Choroid plexus epithelial cell (primary cell): ENCODE data around the gene IGFALS.

Source experiments
- DNase-seq: peaks from one replicate; pipeline ENCODE4 v3.0.0-alpha.2; 2010; ENCODE audit warnings: low read depth
- H3K4me3 ChIP-seq: 2 replicates; pipeline ENCODE4 v1.5.1; 2011; ENCODE audit warnings: low read depth, mild to moderate bottlenecking, control low read depth, low read length, moderate library complexity
- TF ChIP-seq, protein P1 (sequence below): conservative IDR thresholded peaks from 2 replicates; pipeline ENCODE4 v1.5.1; 2011; ENCODE audit warnings: low read depth, mild to moderate bottlenecking, control low read depth, inconsistent platforms, low read length, moderate library complexity

IGFALS gene

DNA sequence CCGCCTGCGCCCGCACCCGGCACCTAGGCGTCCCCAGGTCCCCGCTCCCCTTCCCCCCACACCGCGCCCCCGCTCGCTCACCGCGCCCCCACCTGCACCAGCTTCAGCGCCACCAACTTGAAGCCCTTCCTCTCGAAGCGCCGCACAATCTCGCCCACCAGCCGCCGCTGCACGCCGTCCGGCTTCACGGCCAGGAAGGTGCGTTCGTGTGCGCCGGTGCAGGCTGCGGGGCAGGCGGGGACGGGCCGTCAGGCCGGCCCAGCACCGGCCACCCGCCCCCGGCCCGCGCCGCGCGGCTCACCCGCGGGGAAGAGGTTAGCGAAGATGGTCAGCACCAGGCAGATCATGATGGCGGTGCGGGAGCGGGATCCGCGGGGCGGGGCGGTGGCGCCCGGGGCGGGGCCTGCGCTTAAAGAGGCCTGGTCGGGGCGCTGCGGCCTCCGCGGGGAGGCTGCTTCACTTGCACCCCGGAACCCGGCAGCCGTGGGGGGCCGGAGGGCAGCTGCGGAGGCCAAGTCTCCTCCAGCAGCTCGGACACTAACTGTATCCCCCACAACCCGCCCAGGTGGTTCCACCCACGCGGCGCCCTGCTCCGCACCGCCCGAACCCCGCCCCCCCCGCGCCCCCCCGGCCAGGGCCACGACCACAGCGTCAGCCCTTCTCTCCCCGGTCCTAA lies 22.2 kb downstream of the IGFALS start, which contains the start of gene NME3:
Gene NME3, minus strand, starts transcription at position 356 of the 676 bp plus-strand sequence. Its CDS starts 9 bp downstream, at position 347.
- TF ChIP-seq, protein P1, sequence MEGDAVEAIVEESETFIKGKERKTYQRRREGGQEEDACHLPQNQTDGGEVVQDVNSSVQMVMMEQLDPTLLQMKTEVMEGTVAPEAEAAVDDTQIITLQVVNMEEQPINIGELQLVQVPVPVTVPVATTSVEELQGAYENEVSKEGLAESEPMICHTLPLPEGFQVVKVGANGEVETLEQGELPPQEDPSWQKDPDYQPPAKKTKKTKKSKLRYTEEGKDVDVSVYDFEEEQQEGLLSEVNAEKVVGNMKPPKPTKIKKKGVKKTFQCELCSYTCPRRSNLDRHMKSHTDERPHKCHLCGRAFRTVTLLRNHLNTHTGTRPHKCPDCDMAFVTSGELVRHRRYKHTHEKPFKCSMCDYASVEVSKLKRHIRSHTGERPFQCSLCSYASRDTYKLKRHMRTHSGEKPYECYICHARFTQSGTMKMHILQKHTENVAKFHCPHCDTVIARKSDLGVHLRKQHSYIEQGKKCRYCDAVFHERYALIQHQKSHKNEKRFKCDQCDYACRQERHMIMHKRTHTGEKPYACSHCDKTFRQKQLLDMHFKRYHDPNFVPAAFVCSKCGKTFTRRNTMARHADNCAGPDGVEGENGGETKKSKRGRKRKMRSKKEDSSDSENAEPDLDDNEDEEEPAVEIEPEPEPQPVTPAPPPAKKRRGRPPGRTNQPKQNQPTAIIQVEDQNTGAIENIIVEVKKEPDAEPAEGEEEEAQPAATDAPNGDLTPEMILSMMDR = no peak
- peak within 1 kb of the TSS; percentile 83 for H3K4me3 ChIP-seq
- peak; percentile 77 for DNase-seq

DNA sequence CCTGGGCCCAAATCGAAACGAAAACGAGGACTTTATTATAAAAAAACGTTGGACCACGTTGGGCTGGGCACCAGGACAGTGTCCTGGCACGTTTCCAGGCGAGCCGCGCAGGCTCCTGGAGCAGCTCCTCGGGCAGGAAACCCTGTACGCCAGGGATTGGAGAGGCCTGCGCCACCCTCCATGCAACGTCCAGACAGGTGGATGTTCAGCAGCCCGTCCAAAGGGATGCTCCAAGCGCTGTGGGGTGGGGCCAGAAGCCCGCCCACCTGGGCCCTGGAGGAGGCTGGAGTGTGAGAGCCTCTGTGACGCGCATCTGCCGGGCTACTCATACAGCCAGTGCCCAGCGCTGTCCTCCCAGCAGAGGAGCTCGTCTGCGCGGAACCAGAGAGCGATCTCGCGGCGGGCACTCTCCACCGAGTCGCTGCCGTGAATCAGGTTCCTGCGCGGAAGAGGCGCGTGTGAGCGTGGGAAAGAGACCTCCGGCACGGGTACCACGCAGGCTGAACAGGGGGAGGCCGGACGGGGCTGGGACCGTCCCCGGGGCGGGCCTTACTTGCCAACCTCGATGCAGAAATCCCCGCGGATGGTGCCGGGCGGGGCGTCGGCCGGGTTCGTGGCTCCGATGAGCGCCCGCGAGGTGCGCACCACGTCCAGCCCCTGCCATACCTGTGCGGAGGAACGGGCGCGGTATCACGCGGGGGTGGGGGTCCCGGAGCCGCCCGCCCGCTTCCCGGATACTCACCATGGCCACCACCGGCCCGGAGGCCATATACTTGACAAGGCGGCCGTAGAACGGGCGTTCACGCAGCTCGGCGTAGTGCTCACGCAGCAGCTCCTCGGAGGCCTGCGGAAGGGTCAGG lies 22.9 kb downstream of the IGFALS start:
- TF ChIP-seq, protein P1 = no peak
- DNase-seq = no peak
- H3K4me3 ChIP-seq = peak overlapping the region; percentile 83

DNA sequence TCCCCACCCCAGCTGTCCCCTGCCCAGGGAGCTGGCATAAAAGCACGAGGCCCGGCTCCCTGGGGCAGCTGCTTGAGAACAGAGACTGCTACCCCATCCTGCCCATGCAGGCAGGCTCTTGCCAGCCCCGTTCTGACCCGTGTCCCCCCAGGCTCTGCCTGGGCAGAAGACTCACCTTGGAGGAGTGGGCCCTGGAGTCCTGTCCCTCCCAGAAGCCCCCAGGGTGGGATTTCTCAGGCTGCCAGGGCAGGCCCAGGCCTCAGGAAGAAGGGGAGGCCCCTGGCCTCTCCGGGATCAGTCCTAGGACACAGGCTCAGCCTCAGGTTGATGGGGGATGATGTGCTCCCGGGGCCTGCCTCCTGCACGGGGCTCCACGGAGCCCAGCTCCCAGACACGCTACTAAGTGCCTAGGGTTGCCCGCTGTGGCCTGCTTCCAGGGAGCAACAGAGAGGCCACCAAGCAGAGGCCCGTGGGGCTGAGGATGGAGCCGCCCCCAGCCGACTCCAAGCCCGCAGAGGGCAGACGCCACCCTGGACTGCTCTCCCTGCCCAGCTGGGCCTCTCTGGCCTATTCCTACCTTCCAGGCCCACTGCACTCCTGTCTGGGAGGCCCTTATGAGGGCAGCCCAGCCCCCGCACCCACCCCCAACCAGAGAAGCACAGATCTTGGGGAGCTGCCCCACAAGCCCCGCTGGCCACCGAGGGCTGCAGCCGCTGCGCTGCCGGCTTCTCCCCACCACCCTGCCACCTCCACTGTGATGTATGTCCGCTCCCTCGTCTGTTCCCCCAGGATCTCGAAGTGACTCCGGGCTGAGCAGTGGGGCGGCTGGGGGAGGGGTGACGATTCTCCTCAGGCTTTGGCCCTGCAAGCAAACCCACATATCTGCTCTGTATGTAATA lies 23.9 kb downstream of the IGFALS start:
- DNase-seq = no peak

DNA sequence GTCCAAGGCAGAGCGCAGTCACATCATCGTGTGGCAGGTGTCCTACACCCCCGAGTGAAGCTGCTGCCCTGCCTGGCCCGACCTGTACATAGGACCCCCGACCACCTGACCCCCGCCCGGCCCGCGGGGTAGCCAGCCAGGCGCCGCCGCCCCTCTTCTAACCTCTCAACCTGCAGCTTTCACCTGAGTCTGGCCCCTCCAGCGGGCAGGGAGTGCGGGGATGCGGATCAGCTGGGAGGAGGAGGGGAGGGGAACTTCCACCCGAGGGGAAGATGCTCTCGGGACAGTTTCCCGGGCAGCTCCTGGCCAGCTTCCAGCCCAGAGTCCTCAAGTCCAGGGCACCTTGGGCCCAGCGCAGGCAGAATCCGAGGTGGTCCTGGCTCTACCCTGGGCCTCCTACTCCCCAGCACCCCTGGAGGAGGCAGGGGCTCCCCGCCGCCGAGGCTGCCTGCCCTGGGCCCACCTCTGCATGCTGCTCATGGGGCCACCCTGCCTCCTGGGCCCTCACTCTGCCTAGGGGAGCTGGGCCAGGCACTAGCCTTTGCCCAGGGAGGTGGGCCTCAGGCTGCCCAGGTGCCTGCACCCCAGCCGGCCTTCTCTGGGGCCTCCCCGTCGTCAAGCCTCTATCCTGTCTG lies 24.6 kb downstream of the IGFALS start:
- no peak for DNase-seq
- TF ChIP-seq, protein P1 = no peak
- H3K4me3 ChIP-seq = no peak overlapping the region

More for the DNA sequence above, 23.9 kb downstream of the IGFALS start:
- peak overlapping the region; percentile 83 for H3K4me3 ChIP-seq
- TF ChIP-seq, protein P1 = no peak

DNA sequence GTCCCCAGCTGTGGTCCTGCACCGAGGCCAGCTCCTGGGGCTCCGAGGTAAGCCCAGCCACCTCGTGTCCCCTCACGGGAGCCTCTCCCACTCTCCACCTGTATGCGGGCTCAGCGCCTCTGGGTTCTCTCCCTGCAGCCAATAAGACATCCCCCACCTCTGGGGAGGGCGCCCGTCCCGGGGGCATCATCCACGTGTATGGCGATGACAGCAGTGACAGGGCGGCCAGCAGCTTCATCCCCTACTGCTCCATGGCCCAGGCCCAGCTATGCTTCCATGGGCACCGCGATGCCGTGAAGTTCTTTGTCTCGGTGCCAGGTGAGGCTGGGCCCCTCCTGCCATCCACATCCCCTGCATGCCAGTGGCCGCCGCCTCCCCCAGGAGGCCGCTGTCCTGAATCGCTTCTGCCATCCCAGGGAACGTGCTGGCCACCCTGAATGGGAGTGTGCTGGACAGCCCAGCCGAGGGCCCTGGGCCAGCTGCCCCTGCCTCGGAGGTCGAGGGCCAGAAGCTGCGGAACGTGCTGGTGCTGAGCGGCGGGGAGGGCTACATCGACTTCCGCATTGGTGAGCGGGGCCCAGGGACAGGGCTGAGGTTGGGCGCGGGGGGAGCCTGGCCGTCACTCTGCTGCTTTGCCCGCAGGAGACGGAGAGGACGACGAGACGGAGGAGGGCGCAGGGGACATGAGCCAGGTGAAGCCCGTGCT lies 25.3 kb downstream of the IGFALS start:
- DNase-seq = no peak
- TF ChIP-seq, protein P1 = no peak
- no peak overlapping the region for H3K4me3 ChIP-seq
